Middle frontal gyrus (tissue), 1 donor: ENCODE data around the gene BEST2.

Source experiments
- DNase-seq: peaks from one replicate; pipeline ENCODE4 v3.0.0-alpha.2; 2015; ENCODE audit warnings: low spot score; ENCODE audit errors: extremely low spot score

The BEST2 gene

GRCh38 chr19:12767666-12768065, 16.1 kb downstream of the BEST2 start:
- DNase-seq: no peak

- no peak for DNase-seq
Observed at GRCh38 chr19:12769689-12770088, 18.1 kb downstream of the BEST2 start.

GRCh38 chr19:12770922-12771321, 19.3 kb downstream of the BEST2 start:
- DNase-seq: no peak

GRCh38 chr19:12772323-12772722, 20.7 kb downstream of the BEST2 start:
- no peak for DNase-seq

- no peak for DNase-seq
Observed at GRCh38 chr19:12773571-12773970, 22.0 kb downstream of the BEST2 start.

- DNase-seq: no peak
Observed at GRCh38 chr19:12774588-12775555, 23.3 kb downstream of the BEST2 start, which contains the start of gene HOOK2. Gene HOOK2 (minus strand): TSS chr19:12775552. CDS start chr19:12775449, 103 bp downstream.

- DNase-seq: peak; percentile 70
Observed at GRCh38 chr19:12777217-12778016, 25.8 kb downstream of the BEST2 start.

- DNase-seq: no peak
Observed at GRCh38 chr19:12778017-12778904, 26.7 kb downstream of the BEST2 start.

- no peak for DNase-seq
Observed at GRCh38 chr19:12778905-12779161, 27.2 kb downstream of the BEST2 start.

GRCh38 chr19:12779162-12779993, 27.8 kb downstream of the BEST2 start:
- DNase-seq: no peak

- DNase-seq: no peak
Observed at GRCh38 chr19:12782174-12782423, 30.5 kb downstream of the BEST2 start.

GRCh38 chr19:12782424-12783290, 31.1 kb downstream of the BEST2 start:
- peak; percentile 85 for DNase-seq

GRCh38 chr19:12783291-12783848, 31.8 kb downstream of the BEST2 start:
- DNase-seq: no peak

GRCh38 chr19:12783849-12784393, 32.3 kb downstream of the BEST2 start:
- DNase-seq: no peak

GRCh38 chr19:12784394-12784870, 32.8 kb downstream of the BEST2 start:
- DNase-seq: no peak

GRCh38 chr19:12784871-12785430, 33.4 kb downstream of the BEST2 start:
- no peak for DNase-seq

GRCh38 chr19:12785431-12786031, 33.9 kb downstream of the BEST2 start:
- no peak for DNase-seq

- DNase-seq: no peak
Observed at GRCh38 chr19:12786141-12786870, 34.7 kb downstream of the BEST2 start.
